COLO829 (cell line): ENCODE data around the gene TUBB2A.
"Not testable (repeated sequence)": the region's sequence is repeated elsewhere in the genome, so short reads cannot be mapped to it uniquely, and the experiment has no call there.

Experiments used
- DNase-seq: peaks from one replicate; pipeline ENCODE4 v3.0.0; 2012; ENCODE audit warnings: low spot score

The TUBB2A gene

GRCh38 chr6:3157131-3157933, at the start of gene TUBB2A:
Gene TUBB2A, minus strand, starts transcription at chr6:3157544. Its CDS starts 81 bp downstream, at chr6:3157463.
- DNase-seq: peak; percentile 85

DNA sequence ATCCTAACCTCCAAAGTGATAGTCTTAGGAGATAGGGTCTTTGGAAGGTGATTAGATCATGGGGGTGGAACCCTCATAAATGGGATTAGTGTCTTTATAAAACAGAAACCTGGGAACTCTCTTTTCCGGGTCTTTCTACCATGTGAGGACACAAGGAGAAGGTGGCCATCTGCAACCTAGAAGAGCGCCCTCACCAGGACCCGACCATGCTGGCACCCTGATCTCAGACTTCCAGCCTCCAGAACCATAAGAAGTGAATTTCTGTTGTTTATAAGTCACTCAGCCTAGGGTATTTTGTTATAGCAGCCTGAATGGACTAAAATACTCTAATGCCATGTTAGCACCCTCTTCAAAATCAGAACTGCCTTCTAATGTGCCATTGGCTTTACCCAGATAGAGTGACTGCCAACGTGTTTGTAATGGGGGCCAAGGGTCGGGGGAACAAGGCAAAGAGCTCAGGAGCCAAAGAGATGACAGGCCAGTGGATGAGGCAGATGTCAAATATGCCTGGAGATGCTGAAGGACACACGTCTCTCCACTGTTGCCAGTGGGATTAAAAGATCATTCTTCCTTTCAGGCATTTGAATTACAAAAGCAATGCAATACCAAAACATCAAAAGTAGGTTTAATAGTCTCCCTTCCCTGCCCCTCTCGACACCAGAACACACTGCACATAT, 49.1 kb upstream of the TUBB2A start:
- no peak for DNase-seq

- no peak for DNase-seq
These were observed 48.6 kb upstream of the TUBB2A start for GRCh38 chr6:3205913-3206312.

DNA sequence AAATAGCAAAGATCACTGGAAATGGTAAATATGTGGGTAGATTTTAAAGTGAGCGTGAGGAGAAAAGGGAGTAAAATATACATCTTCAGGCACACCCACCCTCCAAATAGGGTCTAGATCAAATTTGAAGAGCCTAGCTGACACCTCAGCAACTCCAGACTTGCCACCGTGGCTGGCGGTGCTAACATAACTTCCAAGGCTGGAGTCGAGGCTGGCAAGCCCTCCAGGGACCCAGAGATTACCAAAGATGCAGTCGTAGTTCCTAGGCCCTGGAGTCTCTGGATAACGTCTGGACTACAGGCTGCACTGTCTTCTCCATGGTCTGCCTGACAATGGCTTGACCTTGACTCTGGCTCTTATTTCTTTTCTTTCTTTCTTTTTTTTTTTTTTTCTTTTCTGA, 47.6 kb upstream of the TUBB2A start:
- DNase-seq: no peak

- no peak for DNase-seq
These were observed 45.8 kb upstream of the TUBB2A start for GRCh38 chr6:3202999-3203696.

DNA sequence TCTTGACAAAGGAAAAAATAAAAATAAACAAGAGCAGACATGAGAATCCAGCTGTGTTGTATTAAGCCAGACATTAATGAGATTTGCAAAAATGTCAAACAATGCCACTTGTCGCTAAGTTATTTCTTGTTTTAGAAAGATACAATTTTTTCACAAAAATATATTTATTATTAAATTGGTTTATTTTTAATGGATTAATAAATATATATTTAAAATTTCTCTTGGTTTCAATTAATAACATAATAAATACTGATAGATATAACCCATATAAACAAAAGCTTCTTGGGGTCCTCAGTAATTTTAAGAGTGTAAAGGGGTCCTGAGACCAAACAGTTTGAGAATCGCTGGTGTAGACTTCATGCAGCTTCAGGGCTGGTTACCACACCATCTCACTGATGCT, 44.0 kb upstream of the TUBB2A start:
- no peak for DNase-seq

DNA sequence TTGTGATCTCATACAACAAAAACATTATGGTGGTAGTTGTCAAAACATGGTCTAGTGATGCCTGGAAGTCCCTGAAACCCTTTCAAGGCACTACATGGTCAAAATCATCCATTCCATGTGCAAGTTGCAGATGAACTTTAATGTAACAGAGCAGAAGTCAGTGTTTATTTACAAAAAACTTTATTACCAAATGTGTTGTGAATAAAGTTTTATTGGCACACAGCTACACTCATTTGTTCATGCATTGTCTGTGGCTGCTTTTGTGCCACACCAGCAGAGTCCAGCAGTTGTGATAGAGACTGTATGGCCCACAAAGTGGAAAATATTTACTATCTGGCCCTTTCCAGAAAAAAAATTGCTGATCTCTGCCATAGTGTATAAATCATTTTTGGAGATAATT, 43.3 kb upstream of the TUBB2A start:
- DNase-seq: no peak

- no peak for DNase-seq
These were observed 42.0 kb upstream of the TUBB2A start for GRCh38 chr6:3199382-3199781.

DNA sequence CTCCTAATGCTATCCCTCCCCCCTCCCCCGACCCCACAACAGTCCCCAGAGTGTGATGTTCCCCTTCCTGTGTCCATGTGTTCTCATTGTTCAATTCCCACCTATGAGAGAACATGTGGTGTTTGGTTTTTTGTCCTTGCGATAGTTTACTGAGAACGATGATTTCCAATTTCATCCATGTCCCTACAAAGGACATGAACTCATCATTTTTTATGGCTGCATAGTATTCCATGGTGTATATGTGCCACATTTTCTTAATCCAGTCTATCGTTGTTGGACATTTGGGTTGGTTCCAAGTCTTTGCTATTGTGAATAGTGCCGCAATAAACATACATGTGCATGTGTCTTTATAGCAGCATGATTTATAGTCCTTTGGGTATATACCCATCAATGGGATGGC, 40.4 kb upstream of the TUBB2A start:
- not testable (repeated sequence) for DNase-seq

GRCh38 chr6:3196770-3197169, 39.4 kb upstream of the TUBB2A start:
- DNase-seq: no peak

DNA sequence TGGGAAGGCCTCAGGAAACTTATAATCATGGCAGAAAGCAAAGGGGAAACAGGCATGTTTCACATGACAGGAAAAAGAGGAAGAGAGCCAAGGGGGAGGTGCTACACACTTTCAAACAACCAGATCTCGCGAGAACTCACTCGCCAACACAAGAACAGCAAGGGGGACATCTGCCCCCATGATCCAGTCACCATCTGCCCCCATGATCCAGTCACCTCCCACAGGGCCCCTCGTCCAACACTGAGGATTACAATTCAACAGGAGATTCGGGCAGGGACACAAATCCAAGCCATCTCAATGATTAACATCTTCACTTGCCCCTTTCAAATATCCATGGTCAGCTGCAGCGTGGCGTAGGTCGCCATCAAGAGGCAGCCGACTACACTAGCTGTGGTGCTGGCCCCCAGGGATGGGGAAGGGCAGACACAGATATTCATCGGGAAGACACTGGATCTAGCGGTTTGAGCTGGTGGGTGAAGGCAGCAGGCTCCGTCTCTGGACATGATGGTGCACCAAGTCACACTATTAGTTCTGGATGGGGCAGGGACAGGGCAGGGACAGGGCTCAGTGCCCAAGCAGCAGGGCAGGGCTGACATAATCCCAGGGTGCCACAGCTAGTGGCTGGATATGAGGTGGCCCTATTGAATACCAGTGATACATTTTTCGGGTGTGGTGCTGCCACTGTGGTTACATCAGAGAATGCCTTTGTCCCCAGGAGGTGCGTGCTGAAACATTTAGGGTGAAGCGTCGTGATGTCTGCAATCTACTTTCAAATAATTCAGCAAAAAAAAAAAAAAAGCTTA, 38.6 kb upstream of the TUBB2A start:
- DNase-seq: no peak

GRCh38 chr6:3195420-3195694, 38.0 kb upstream of the TUBB2A start:
- no peak for DNase-seq

DNA sequence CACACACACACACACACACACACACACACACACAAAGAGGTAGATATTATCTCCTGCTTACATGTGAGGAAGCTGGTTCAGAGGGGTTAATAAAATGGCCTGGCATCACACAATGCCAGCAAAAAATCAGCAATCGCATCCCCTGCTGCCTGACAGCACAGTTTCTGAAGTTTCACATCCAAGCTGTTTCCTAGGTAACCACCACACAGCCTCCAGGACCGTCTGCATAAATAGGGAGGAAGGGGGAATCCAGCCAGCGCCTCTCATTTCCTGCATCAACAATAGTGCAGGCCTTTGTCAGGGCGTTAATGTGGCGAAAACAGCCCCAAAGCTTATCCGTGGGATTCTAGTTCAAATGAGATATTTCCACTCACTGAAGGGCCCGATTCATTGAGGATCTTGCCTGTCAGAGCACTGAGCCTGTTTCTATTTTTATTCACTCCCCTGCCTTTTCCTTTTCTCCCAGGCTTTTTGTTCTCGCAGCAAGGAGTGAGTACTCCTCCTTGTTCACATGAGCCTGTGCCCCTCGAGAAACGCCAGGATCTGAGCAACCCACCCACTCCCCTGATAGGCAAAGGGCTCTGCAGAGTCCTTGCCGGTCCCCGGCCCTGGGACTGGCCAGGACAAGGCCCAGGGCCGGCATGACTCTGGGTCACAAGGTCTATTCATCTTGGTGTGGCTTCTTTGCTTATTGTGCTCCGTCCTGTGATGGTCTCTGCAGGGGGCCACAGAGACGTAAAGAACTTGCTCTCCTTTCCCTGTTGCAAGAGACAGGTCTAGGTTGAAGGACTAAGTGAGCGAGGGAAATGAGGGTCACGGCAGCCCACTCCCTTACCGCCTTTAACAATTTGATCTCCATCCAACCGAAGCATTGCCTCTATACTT, 37.4 kb upstream of the TUBB2A start:
- peak; percentile 96 for DNase-seq

GRCh38 chr6:3193102-3193849, 35.9 kb upstream of the TUBB2A start:
- no peak for DNase-seq

DNA sequence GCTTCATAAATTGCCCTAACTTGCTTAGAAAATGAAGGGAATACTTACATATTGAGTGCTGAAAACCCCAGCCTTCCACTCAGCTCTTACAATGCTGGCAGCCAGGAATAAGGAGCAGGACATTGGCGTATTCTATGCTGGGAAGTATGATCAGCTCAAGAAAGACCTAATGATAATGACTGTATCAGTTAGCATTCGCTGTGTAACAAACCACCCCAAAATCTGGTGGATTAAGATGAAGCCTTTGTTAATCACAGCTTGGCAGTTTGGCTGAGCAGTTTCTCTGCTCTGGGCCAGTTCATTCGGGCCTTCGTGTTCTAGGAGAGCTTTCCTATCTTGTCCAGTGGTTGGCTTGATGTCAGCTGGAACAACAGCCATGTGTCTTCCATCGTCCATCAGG, 33.4 kb upstream of the TUBB2A start:
- DNase-seq: no peak

GRCh38 chr6:3190056-3190455, 32.7 kb upstream of the TUBB2A start:
- no peak for DNase-seq

- not testable (repeated sequence) for DNase-seq
These were observed 31.8 kb upstream of the TUBB2A start for GRCh38 chr6:3189192-3189591.

DNA sequence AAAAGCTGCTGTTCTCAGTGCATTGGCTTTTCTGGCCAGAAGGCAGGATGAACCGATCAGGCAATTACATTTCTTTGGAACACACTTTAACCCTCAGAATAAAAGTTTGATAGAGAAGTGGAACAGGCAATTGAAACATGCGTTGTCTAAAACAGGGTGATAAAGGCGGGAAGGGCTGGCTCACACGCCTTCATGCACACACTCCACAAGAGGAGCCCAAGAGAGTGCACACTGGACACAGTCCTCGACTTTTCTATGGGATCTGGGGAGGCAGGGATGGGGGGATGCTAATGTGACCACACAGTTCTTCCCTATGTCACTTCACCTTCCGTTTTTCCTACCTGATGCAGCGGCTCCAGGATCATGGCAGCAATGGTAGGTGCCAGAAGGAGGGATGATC, 30.9 kb upstream of the TUBB2A start:
- no peak for DNase-seq

DNA sequence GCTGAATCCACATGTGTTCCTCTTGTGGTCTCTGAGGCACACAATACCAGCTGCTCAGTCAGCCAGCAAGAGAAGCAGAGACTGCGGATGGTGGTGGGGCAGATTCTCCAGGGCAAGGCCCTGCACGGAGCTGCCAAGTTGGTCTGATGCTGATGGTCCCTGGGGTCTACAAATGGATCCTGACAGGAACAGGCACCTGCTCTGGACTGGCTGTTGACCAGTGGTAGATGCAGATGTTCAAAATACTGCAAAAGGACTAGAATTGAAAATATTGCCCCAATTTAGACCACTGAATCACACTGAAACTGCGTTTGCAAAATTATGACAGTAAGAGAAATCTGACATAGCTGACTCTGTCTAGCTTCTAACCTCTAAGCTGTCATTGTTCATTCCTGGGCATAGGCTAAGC, 29.6 kb upstream of the TUBB2A start:
- DNase-seq: no peak

DNA sequence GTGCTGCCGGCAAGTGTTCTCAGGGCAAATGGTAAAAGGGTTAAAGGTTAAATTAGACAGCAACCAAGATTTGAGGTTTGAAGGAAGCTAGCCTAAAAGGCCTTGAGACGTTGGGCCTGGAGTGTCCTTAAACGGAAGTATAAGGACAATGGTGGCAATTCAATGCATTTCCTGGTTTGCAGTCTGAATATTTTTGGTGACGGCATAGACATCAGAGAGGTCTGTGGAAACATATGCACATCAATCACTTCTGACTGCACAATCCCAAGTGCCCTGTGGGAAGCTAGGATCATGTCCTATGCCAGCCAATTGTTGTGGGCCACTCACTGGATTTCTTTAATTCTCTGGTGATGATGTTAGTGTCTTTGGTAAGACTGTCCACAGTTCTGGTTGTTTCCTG, 25.7 kb upstream of the TUBB2A start:
- no peak for DNase-seq

GRCh38 chr6:3181105-3181504, 23.8 kb upstream of the TUBB2A start:
- no peak for DNase-seq
